CD4-positive, alpha-beta T cell treated with Interleukin-6 for 4 hours (primary cell): Measurements from ENCODE around the gene KRT73.

Experiments
- DNase-seq: peaks from one replicate; pipeline ENCODE4 v3.0.0-alpha.2; 2020; ENCODE audit warnings: mixed read lengths

KRT73 gene

GRCh38 chr12:52616680-52617402 is 1.5 kb downstream of the KRT73 start:
- DNase-seq, result no peak

- no peak for DNase-seq
Observed at GRCh38 chr12:52615912-52616311, 2.4 kb downstream of the KRT73 start.

GRCh38 chr12:52615208-52615868 is 3.0 kb downstream of the KRT73 start:
- peak; percentile 36 for DNase-seq

GRCh38 chr12:52614381-52615207 is 3.8 kb downstream of the KRT73 start:
- no peak for DNase-seq

GRCh38 chr12:52613384-52614030 is 4.9 kb downstream of the KRT73 start:
- DNase-seq, result no peak

GRCh38 chr12:52612431-52613383 is 5.7 kb downstream of the KRT73 start:
- no peak for DNase-seq

- no peak for DNase-seq
Observed at GRCh38 chr12:52611080-52611468, 7.3 kb downstream of the KRT73 start.

- peak; percentile 42 for DNase-seq
Observed at GRCh38 chr12:52608826-52609630, 9.3 kb downstream of the KRT73 start.

- DNase-seq, result no peak
Observed at GRCh38 chr12:52608161-52608560, 10.2 kb downstream of the KRT73 start.

- DNase-seq, result no peak
Observed at GRCh38 chr12:52607314-52607713, 11.0 kb downstream of the KRT73 start.

- DNase-seq, result no peak
Observed at GRCh38 chr12:52606581-52607218, 11.7 kb downstream of the KRT73 start.

- DNase-seq, result no peak
Observed at GRCh38 chr12:52606096-52606495, 12.3 kb downstream of the KRT73 start.

GRCh38 chr12:52605542-52605941 is 12.8 kb downstream of the KRT73 start:
- DNase-seq, result no peak

GRCh38 chr12:52604859-52605258 is 13.5 kb downstream of the KRT73 start:
- no peak for DNase-seq

GRCh38 chr12:52603314-52603713 is 15.0 kb downstream of the KRT73 start:
- peak; percentile 61 for DNase-seq

- DNase-seq, result no peak
Observed at GRCh38 chr12:52602552-52602951, 15.8 kb downstream of the KRT73 start.

- no peak for DNase-seq
Observed at GRCh38 chr12:52601671-52602070, 16.7 kb downstream of the KRT73 start.

- DNase-seq, result no peak
Observed at GRCh38 chr12:52600941-52601481, 17.3 kb downstream of the KRT73 start, which contains the start of gene KRT72. Gene KRT72 (minus strand): TSS chr12:52601463. CDS start chr12:52601452, 11 bp downstream.

GRCh38 chr12:52600475-52600874 is 17.9 kb downstream of the KRT73 start:
- no peak for DNase-seq

- no peak for DNase-seq
Observed at GRCh38 chr12:52600071-52600470, 18.3 kb downstream of the KRT73 start.
